Esophagus mucosa (tissue), 1 donor: ENCODE results near the gene ZNF888. TPM values are rescaled to one million over a fixed set of nuclear protein-coding genes. Genes with fewer than 3 reads are reported as not detected.
"Not testable (repeated sequence)": the region's sequence is repeated elsewhere in the genome, so short reads cannot be mapped to it uniquely, and the experiment has no call there.

Source experiments
- ATAC-seq: fragments of 200-7000 bp; cut with Tn5 transposase; one replicate; pipeline ENCODE4 v1.9.1; 2020
- total RNA-seq: library from RNA; stranded (reverse); gene quantifications from one replicate; pipeline ENCODE4 v1.2.4, GENCODE V29; 2023
- donor health status: DM: yes; HTN: yes; CAD: no.

The ZNF888 gene
- total RNA-seq, result 3.6 TPM

- ATAC-seq, result peak; percentile 100
Measured at GRCh38 chr19:52922841-52923777, at the start of gene ZNF888. ZNF888 (minus strand) TSS chr19:52923428; CDS start chr19:52917873, 5,555 bp downstream.

- no peak for ATAC-seq
Measured at GRCh38 chr19:52967772-52968171, 44.5 kb upstream of the ZNF888 start.

GRCh38 chr19:52963247-52963618 lies 40.0 kb upstream of the ZNF888 start:
- ATAC-seq, result peak; percentile 30

- ATAC-seq, result peak; percentile 100
Measured at GRCh38 chr19:52962394-52963246, 39.4 kb upstream of the ZNF888 start, which contains the start of gene ZNF816. ZNF816 (minus strand) TSS chr19:52962881; CDS start chr19:52956089, 6,792 bp downstream.

- ATAC-seq, result no peak
Measured at GRCh38 chr19:52961981-52962380, 38.8 kb upstream of the ZNF888 start.

GRCh38 chr19:52959613-52960295 lies 36.5 kb upstream of the ZNF888 start:
- ATAC-seq, result no peak

- no peak for ATAC-seq
Measured at GRCh38 chr19:52957591-52957990, 34.4 kb upstream of the ZNF888 start.

GRCh38 chr19:52956917-52957316 lies 33.7 kb upstream of the ZNF888 start:
- no peak for ATAC-seq

GRCh38 chr19:52949422-52949821 lies 26.2 kb upstream of the ZNF888 start:
- no peak for ATAC-seq

GRCh38 chr19:52948025-52948770 lies 25.0 kb upstream of the ZNF888 start:
- ATAC-seq, result no peak

GRCh38 chr19:52946322-52947310 lies 23.4 kb upstream of the ZNF888 start:
- ATAC-seq, result peak; percentile 3

GRCh38 chr19:52945652-52946321 lies 22.6 kb upstream of the ZNF888 start:
- no peak for ATAC-seq

- not testable (repeated sequence) for ATAC-seq
Measured at GRCh38 chr19:52944703-52945493, 21.7 kb upstream of the ZNF888 start.

- no peak for ATAC-seq
Measured at GRCh38 chr19:52943884-52944643, 20.8 kb upstream of the ZNF888 start.

- ATAC-seq, result no peak
Measured at GRCh38 chr19:52943134-52943883, 20.1 kb upstream of the ZNF888 start.

GRCh38 chr19:52942386-52943133 lies 19.3 kb upstream of the ZNF888 start:
- ATAC-seq, result peak; percentile 99

GRCh38 chr19:52941941-52942385 lies 18.7 kb upstream of the ZNF888 start:
- peak; percentile 43 for ATAC-seq
